Endothelial cell of umbilical vein (primary cell): ENCODE measurements around the gene GYPC. TPM values are rescaled to one million over a fixed set of nuclear protein-coding genes. Genes with fewer than 3 reads are reported as not detected.
"Not testable (repeated sequence)": the region's sequence is repeated elsewhere in the genome, so short reads cannot be mapped to it uniquely, and the experiment has no call there.

Experiments used
- BruUV-seq: library from RNA; stranded (reverse); fragments of 400-500 nt; replicated peaks from 2 replicates; lab custom pipeline; 2021; lab: Mats Ljungman, UMichigan
- CTCF ChIA-PET: fragments of 300-600, 350-600 bp; sonication (Branson Sonifier 250); formaldehyde crosslinking; loops from one replicate; lab custom pipeline; 2021; ENCODE audit warnings: antibody characterized with exemption, inconsistent platforms; lab: Charles Lee
- POLR2A ChIA-PET: fragments of 300-600, 350-600 bp; sonication (Branson Sonifier 250); formaldehyde crosslinking; loops from one replicate; lab custom pipeline; 2021; ENCODE audit warnings: antibody characterized with exemption, inconsistent platforms; lab: Charles Lee
- DNase-seq: peaks from one replicate; pipeline ENCODE4 v3.0.0-alpha.2; 2011; ENCODE audit warnings: low read depth, low spot score
- FAIRE-seq: peaks from 2 replicates; lab custom pipeline; 2011; peaks lifted over from hg19 to GRCh38; lab: Jason Lieb, UNC
- H2AFZ ChIP-seq: 2 replicates; pipeline ENCODE4 v1.6.0; 2012; ENCODE audit warnings: low read depth, low read length, control low read depth, inconsistent platforms
- H3K27ac ChIP-seq: 2 replicates; pipeline ENCODE4 v1.5.1; 2011; ENCODE audit warnings: low read depth, mild to moderate bottlenecking, control low read depth, low read length, moderate library complexity; ENCODE audit not compliant: insufficient read depth
- H3K27me3 ChIP-seq, 2 experiments: 2 replicates each; pipeline versions ENCODE4 v1.6.0 to v1.6.1; 2011; ENCODE audit warnings: low read length in 2 of 2, mixed read lengths in 1 of 2; ENCODE audit not compliant: control insufficient read depth in 2 of 2, insufficient read depth in 2 of 2
- H3K36me3 ChIP-seq, 2 experiments: 2 replicates in 1 of 2; 3 replicates in 1 of 2; pipeline ENCODE4 v1.5.1; 2011; ENCODE audit warnings: low read length in 2 of 2, mild to moderate bottlenecking in 1 of 2, moderate library complexity in 1 of 2; ENCODE audit not compliant: control insufficient read depth in 2 of 2, insufficient read depth in 2 of 2; ENCODE audit errors: extremely low read depth in 1 of 2
- H3K4me1 ChIP-seq: 3 replicates; pipeline ENCODE4 v1.5.1; 2011; ENCODE audit warnings: mild to moderate bottlenecking, low read length; ENCODE audit not compliant: control insufficient read depth, insufficient read depth; ENCODE audit errors: extremely low read depth
- H3K4me2 ChIP-seq: 2 replicates; pipeline ENCODE4 v1.6.1; 2011; ENCODE audit warnings: low read length, control low read depth, mixed read lengths; ENCODE audit not compliant: insufficient read depth
- H3K4me3 ChIP-seq, 3 experiments: fragments of 200-600 bp in 1 of 3; sonication (generic), shearing (Covaris generic) in 1 of 3; replicated peaks in 1 of 3; 2 replicates each; pipeline ENCODE4 v1.5.1; 2011 to 2016; ENCODE audit warnings: control low read depth in 3 of 3, low read length in 3 of 3, mild to moderate bottlenecking in 2 of 3, inconsistent platforms in 1 of 3, low read depth in 1 of 3, moderate library complexity in 1 of 3; ENCODE audit not compliant: insufficient read depth in 1 of 3
- H3K79me2 ChIP-seq: 2 replicates; pipeline ENCODE4 v1.6.0; 2012; ENCODE audit warnings: low read length, inconsistent platforms; ENCODE audit not compliant: control insufficient read depth, insufficient read depth
- H3K9ac ChIP-seq: replicated peaks from 2 replicates; pipeline ENCODE3; 2011; ENCODE audit warnings: low read length, control low read depth; ENCODE audit not compliant: insufficient read depth; ENCODE audit errors: extremely low read depth
- H3K9me1 ChIP-seq: replicated peaks from 3 replicates; pipeline ENCODE4 v1.6.0; 2011; ENCODE audit warnings: mild to moderate bottlenecking, low read length; ENCODE audit not compliant: control insufficient read depth, insufficient read depth; ENCODE audit errors: extremely low read depth
- H3K9me3 ChIP-seq: replicated peaks from 2 replicates; pipeline ENCODE4 v1.5.1; 2012; ENCODE audit warnings: low read length, inconsistent platforms; ENCODE audit not compliant: control insufficient read depth, insufficient read depth
- H4K20me1 ChIP-seq: replicated peaks from 2 replicates; pipeline ENCODE3; 2011; ENCODE audit warnings: mild to moderate bottlenecking, low read length; ENCODE audit not compliant: control insufficient read depth, insufficient read depth; ENCODE audit errors: extremely low read depth
- EZH2 ChIP-seq: IDR thresholded peaks from 2 replicates; pipeline ENCODE4 v1.6.1; 2012; ENCODE audit warnings: borderline replicate concordance, low read depth, mild to moderate bottlenecking, moderate library complexity, low read length, inconsistent platforms; ENCODE audit not compliant: severe bottlenecking
- FOS ChIP-seq: IDR thresholded peaks from 2 replicates; pipeline ENCODE4 v1.6.1; 2011; ENCODE audit warnings: mild to moderate bottlenecking, low read length, moderate library complexity, borderline replicate concordance; ENCODE audit not compliant: insufficient read depth
- GATA2 ChIP-seq: IDR thresholded peaks from 2 replicates; pipeline ENCODE4 v1.7.0; 2011; ENCODE audit warnings: low read depth, mild to moderate bottlenecking, moderate library complexity, mixed read lengths, low read length; ENCODE audit not compliant: insufficient read length, insufficient read depth
- MYC ChIP-seq: IDR thresholded peaks from one replicate; pipeline ENCODE4 v1.6.1; 2011; ENCODE audit warnings: mild to moderate bottlenecking, low read depth, low read length
- POLR2A ChIP-seq: IDR thresholded peaks from 2 replicates; pipeline ENCODE4 v1.6.1; 2012; ENCODE audit warnings: low read depth, mild to moderate bottlenecking, control low read depth, low read length
- dilution Hi-C: fragments of 300-500 bp; cut with MboI; formaldehyde crosslinking; loops from one replicate; pipeline ENCODE4 v1.15.0; 2019; ENCODE audit warnings: low sequenced_read_pairs; ENCODE audit not compliant: extremely low pct_ligation_motif_present
- intact Hi-C: fragments of 100-400 bp; cut with micrococcal nuclease; formaldehyde crosslinking; loops from one replicate; pipeline ENCODE4 v1.10.0; 2022
- polyA plus RNA-seq, 4 experiments: library from polyadenylated mRNA; depleted of rRNA in 3 of 4; stranded (reverse) in 3 of 4; unstranded in 1 of 4; fragments of >200 nt; gene quantifications; 2 replicates each; pipeline versions ENCODE4 v1.2.1 to v1.2.3, GENCODE V29; 2011 to 2012; ENCODE audit warnings: missing spikeins in 1 of 4
- total RNA-seq: library from RNA; stranded (reverse); gene quantifications from 2 replicates; pipeline ENCODE4 v1.2.3, GENCODE V29; 2021
- TF ChIP-seq, protein P1 (sequence below): IDR thresholded peaks from 2 replicates; pipeline ENCODE4 v1.6.1; 2011; ENCODE audit not compliant: insufficient read depth, insufficient read length

Gene GYPC
- total and polyA plus RNA-seq, 2 donors (not counting 3 experiments of a cell fraction or from before 2014, with no cell fraction given) = 3.5 to 13.3 TPM

DNA sequence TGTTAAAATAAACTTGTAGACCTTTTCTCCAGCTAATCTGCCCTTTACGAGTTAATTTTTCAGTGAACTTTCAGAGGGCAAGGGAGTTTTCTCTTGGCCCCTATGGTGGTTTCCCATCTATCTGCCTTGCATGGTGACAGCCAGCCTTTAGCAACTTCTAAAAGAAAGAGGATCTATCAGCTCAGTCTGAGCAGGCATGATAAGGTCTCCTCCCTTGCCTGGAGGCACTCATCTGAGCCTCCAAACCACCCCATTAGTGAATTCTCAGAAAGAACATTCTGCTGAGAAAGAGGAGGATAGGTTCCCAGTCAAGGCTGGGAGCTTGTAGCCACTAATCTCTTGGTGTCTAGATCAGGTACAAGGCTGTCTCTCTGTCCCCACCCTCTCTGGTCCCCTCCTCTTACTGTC lies 10.7 kb upstream of the GYPC start:
- no peaks in the 10 kb centered on the region for H3K9me3 ChIP-seq
- no TSS peak for BruUV-seq
- DNase-seq (no peak), FAIRE-seq (no peak)
- H4K20me1 ChIP-seq = no peaks in the 10 kb centered on the region
- H3K4me3 ChIP-seq = no peak overlapping the region
- TF ChIP-seq POLR2A (no peak), GATA2 (no peak), MYC (no peak), EZH2 (no peak), FOS (no peak)
- TF ChIP-seq, protein P1, sequence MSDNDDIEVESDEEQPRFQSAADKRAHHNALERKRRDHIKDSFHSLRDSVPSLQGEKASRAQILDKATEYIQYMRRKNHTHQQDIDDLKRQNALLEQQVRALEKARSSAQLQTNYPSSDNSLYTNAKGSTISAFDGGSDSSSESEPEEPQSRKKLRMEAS = no peak
- no peak overlapping the region for H3K9ac ChIP-seq
- H3K27ac ChIP-seq = no peak overlapping the region
- H3K79me2 ChIP-seq = no peaks in the 10 kb centered on the region
- no peaks in the 10 kb centered on the region for H3K4me1 ChIP-seq
- CTCF ChIA-PET = no interaction called here
- H3K36me3 ChIP-seq = no peaks in the 10 kb centered on the region
- POLR2A ChIA-PET = no interaction called here
- H2AFZ ChIP-seq = no peak overlapping the region
- intact Hi-C loops (no loop called here), dilution Hi-C loops (no loop called here)
- no peaks in the 10 kb centered on the region for H3K27me3 ChIP-seq
- no peak overlapping the region for H3K4me2 ChIP-seq
- no peaks in the 10 kb centered on the region for H3K9me1 ChIP-seq

DNA sequence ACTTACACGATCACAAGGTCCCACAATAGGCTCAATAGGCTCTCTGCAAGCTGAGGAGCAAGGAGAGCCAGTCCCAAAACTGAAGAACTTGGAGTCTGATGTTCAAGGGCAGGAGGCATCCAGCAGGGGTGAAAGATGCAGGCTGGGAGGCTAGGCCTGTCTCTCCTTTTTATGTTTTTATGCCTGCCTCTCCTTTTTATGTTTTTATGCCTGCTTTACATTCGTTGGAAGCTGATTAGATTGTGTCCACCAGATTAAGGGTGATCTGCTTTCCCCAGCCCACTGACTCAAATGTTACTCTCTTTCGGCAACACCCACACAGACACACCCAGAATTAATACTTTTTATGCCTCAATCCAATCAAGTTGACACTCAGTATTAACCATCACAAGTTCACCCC lies 9.9 kb upstream of the GYPC start:
- no peak for DNase-seq
- no TSS peak for BruUV-seq
- Histone ChIP-seq H3K4me1 (no peaks in the 10 kb centered on the region), H3K9me1 (no peaks in the 10 kb centered on the region), H3K4me3 (no peak overlapping the region), H3K9ac (no peak overlapping the region), H3K36me3 (no peaks in the 10 kb centered on the region), H2AFZ (no peak overlapping the region), H3K79me2 (no peaks in the 10 kb centered on the region), H3K9me3 (no peaks in the 10 kb centered on the region), H3K27me3 (no peaks in the 10 kb centered on the region), H3K4me2 (no peak overlapping the region), H4K20me1 (no peaks in the 10 kb centered on the region), H3K27ac (no peak overlapping the region)
- ChIA-PET POLR2A (no interaction called here), CTCF (no interaction called here)
- FAIRE-seq = no peak
- TF ChIP-seq MYC (no peak), EZH2 (no peak), POLR2A (no peak)
- TF ChIP-seq, protein P1 = no peak
- dilution Hi-C loops (no loop called here), intact Hi-C loops (no loop called here)

- FAIRE-seq, H2AFZ ChIP-seq, H3K27ac ChIP-seq, POLR2A ChIA-PET, CTCF ChIA-PET, H3K9me1 ChIP-seq, H3K79me2 ChIP-seq, dilution Hi-C loops, DNase-seq, H3K4me2 ChIP-seq, H3K9ac ChIP-seq, intact Hi-C loops, H3K9me3 ChIP-seq, BruUV-seq, H3K4me1 ChIP-seq, H3K27me3 ChIP-seq, H4K20me1 ChIP-seq, H3K36me3 ChIP-seq, H3K4me3 ChIP-seq: not testable (repeated sequence)
Measured at GRCh38 chr2:126647714-126648344, 8.1 kb upstream of the GYPC start.
